Putamen (tissue), 1 donor: ENCODE results near the gene GCNT1.
"Not testable (repeated sequence)": the region's sequence is repeated elsewhere in the genome, so short reads cannot be mapped to it uniquely, and the experiment has no call there.

ENCODE experiments used
- DNase-seq: peaks from one replicate; pipeline ENCODE4 v3.0.0-alpha.2; 2016; ENCODE audit warnings: low spot score

The GCNT1 gene

DNA sequence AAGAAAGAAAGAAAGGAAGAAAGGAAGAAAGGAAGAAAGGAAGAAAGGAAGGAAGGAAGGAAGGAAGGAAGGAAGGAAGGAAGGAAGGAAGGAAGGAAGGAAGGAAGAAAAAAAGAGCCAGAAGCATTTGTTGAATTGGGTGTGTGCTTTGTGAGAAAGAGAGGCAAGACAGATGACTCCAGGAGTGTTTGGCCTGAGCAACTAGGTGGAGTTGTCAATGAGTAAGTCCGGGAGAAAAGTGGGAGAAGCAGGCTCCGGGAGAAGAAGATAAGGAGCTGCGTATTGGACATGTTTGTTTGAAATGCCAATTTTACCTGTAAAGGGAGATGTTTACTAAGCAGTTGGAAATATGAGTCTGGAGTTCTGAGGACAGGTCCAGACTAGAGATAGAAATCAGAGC lies 15.1 kb upstream of the GCNT1 start:
- no peak for DNase-seq

DNA sequence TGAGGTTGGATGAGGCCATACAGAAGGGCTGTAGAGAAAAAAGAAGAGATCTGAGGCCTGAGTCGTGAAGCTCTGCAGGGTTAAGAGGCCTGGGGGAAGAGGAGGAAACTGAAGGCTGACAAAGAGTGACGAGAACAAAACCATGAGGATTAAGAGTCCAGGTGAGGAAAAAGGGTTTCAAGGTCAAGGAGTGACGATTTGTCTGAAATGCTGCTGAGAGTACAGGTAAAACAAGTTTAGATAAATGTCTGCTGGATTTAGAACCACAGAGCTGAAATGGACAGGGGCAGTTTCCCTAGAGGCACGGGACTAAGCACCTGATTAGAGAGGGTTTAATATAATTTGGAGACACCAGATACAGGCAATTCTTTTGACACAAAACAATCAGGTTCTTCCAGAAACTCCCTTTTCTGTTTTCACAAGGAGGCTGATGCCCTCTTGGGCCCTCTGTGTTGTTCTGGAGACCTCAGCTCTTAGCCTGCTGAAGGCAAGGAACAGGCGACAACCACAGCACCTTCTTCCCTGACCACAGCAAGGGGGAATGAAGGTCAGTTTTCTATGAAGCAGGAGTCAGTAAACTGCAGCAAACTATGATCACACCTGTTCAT lies 14.6 kb upstream of the GCNT1 start:
- DNase-seq, result no peak

DNA sequence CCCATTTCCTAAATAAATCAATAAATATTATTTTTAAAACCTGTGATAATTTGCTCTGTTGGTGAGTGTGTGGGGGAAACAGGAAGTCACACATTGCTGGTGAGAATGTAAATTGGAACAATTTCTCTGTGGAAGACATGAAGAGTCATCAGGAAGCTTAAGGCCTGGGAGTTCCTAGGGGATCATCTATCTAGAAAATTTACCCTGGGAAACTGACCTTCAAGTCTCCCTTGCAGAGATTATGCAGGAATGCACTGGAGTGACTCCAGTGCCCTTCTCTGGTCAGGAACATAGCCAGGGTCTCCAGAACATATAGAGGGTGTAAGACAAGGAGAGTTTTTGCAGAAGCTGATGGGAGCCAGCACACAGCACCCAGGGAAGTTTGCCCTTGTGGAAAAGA lies 13.0 kb upstream of the GCNT1 start:
- no peak for DNase-seq

DNA sequence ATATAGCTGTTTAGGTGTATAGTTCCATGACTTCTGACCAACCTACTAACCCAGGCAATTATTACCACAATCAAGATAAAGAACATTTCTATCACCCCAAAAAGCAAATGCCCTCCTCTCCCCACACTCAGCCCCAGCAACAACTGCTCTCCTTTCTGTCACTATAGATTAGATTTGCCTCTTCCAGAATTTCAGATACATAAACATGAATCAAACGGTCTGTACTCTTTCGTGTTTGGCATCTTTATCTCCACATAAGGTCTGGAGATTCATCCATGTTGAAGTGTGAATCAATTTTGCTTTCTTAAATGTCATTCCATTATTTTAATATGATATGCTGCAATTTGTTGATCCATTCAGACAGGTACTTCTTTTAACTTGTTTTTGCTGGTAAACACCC lies 10.5 kb upstream of the GCNT1 start:
- no peak for DNase-seq

GRCh38 chr9:76451234-76451633 lies 7.7 kb upstream of the GCNT1 start:
- DNase-seq, result no peak

- no peak for DNase-seq
Observed at GRCh38 chr9:76452839-76453238, 6.1 kb upstream of the GCNT1 start.

GRCh38 chr9:76453785-76454184 lies 5.2 kb upstream of the GCNT1 start:
- DNase-seq, result no peak

DNA sequence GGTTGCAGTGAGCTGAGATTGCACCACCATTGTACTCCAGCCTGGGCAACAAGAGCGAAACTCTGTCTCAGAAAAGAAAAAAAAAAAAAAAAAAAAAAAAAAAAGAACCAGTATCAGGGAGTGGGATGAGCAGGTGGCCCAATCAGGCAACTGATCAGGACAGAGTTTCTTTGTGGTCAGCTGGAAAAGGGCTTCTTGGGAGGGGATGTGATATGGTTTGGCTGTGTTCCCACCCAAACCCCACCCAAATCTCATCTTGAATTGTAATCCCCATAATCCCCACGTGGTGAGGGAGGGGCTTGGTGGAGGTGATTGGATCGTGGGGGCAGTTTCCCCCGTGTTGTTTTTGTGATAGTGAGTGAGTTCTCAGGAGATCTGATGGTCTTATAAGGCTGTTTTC lies 4.7 kb upstream of the GCNT1 start:
- no peak for DNase-seq

DNA sequence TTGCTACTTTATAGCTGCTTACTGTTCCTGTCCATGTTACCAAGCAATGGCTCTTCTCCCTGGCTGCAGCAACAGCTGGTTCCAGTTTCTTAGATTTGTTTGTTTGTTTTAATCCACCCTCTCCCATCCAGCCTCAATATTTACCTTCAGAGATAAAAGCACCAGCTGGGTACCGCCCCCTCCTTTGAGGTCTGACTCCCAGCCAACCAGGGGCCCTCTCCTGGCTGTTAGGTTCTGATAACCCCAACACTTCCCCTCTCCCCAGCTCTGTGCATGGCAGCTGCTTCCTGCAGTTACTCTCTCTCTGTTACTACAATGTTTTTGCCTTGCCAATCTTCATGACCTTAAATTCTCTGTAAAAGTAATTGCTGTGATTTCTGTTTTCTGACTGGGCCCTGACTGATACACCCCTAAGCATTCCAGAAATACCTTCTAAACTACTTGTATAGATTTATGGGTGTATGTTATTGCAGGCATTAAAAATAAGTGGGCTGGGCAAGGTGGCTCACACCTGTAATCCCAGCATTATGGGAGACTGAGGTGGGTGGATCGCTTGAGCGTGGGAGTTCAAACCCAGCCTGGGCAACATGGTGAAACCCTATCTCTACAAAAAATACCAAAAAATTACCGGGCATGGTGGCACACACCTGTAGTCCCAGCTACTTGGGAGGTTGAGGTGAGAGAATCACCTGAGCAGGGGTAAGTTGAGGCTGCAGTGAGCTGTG lies 2.6 kb upstream of the GCNT1 start:
- DNase-seq, result no peak

- DNase-seq, result peak; percentile 28
Observed at GRCh38 chr9:76459694-76460635, 983 bp downstream of the GCNT1 start.

GRCh38 chr9:76462126-76462525 lies 3.1 kb downstream of the GCNT1 start:
- no peak for DNase-seq

GRCh38 chr9:76463211-76463610 lies 4.2 kb downstream of the GCNT1 start:
- DNase-seq, result no peak

DNA sequence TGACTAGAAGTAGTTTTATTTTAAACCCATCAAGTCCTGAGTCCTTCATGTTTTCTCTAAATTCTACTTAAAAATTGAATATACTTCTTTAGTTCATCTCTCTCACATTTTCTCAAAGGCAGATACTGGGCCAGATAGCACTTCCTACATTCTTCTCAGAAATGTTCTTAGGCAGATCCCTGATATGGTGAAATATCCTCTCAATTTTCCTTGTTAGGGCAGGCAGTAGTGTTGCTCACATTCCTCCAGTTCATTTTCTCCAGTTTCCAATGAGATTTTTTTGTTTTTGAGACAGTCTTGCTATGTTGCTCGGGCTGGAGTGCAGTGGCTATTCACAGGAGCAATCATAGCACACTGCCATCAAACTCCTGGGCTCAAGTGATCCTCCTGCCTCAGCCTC lies 5.7 kb downstream of the GCNT1 start:
- DNase-seq, result no peak

- DNase-seq, result no peak
Observed at GRCh38 chr9:76465442-76466298, 6.7 kb downstream of the GCNT1 start.

GRCh38 chr9:76466299-76466605 lies 7.3 kb downstream of the GCNT1 start:
- DNase-seq, result no peak

GRCh38 chr9:76474419-76474818 lies 15.4 kb downstream of the GCNT1 start:
- no peak for DNase-seq

DNA sequence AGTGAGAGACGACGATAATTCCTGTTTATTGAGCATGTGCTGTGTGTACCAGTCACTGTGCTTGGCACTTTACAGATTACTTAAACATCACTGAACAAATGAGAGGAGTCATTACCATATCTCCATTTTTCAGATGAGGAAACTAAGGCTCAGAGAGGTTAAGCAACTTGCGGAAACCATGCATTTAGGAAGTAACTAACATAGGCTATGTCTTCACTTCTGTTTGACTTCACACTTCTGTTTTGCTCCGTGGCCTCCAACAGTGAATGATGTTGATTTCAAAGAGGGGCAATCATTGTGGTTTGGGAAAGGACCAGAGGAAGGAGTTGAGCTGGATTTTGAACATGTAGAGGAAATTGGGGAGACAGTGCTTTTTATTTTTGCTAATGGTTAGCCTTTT lies 16.7 kb downstream of the GCNT1 start:
- no peak for DNase-seq

DNA sequence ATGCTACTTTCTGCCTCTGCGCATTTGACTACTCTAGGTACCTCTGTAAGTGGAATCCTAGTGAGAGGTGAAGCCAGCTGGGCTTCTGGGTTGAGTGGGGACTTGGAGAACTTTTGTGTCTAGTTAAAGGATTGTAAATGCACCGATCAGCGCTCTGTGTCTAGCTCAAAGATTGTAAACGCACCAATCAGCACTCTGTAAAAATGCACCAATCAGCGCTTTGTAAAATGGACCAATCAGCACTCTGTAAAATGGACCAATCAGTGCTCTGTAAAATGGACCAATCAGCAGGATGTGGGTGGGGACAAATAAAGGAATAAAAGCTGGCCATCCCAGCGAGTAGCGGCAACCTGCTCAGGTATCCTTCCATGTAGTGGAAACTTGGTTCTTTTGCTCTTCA lies 18.8 kb downstream of the GCNT1 start:
- not testable (repeated sequence) for DNase-seq

GRCh38 chr9:76478226-76478625 lies 19.2 kb downstream of the GCNT1 start:
- DNase-seq, result no peak

- DNase-seq, result not testable (repeated sequence)
Observed at GRCh38 chr9:76479337-76479736, 20.4 kb downstream of the GCNT1 start.

- no peak for DNase-seq
Observed at GRCh38 chr9:76486151-76486550, 27.2 kb downstream of the GCNT1 start.
